ENCODE results near the gene SERINC3. TPM values are rescaled to one million over a fixed set of nuclear protein-coding genes. Genes with fewer than 3 reads are reported as not detected.

Gene SERINC3
- total and polyA plus RNA-seq, 2 donors (not counting 3 experiments of a cell fraction or from before 2014, with no cell fraction given), result 83.7 to 177 TPM

GRCh38 chr20:44552950-44553908, 31.4 kb upstream of the SERINC3 start:
- Histone ChIP-seq H3K9ac (replicated peaks; ENCODE audit: extremely low read depth, insufficient read depth, low read length) (peak overlapping the region; percentile 45), H3K4me1 (ENCODE audit: control insufficient read depth, extremely low read depth, insufficient read depth, low read length) (peaks cover 37% of the 10 kb centered on the region), H4K20me1 (replicated peaks; ENCODE audit: control insufficient read depth, extremely low read depth, insufficient read depth, low read length) (no peaks in the 10 kb centered on the region), H3K27me3 (ENCODE audit: control insufficient read depth in 2 of 2, insufficient read depth in 2 of 2, low read length in 2 of 2) (no peaks in the 10 kb centered on the region), H3K36me3 (ENCODE audit: control insufficient read depth in 2 of 2, extremely low read depth in 1 of 2, insufficient read depth in 2 of 2, low read length in 2 of 2) (no peaks in the 10 kb centered on the region), H3K9me1 (replicated peaks; ENCODE audit: control insufficient read depth, extremely low read depth, insufficient read depth, low read length) (no peaks in the 10 kb centered on the region), H3K4me2 (ENCODE audit: insufficient read depth, low read length) (peak overlapping the region; percentile 70), H3K9me3 (replicated peaks; ENCODE audit: control insufficient read depth, insufficient read depth, low read length) (no peaks in the 10 kb centered on the region), H3K27ac (ENCODE audit: insufficient read depth, low read depth, low read length) (peak overlapping the region; percentile 85), H3K4me3 (replicated peaks in 1 of 3; ENCODE audit: insufficient read depth in 1 of 3, low read depth in 1 of 3, low read length in 3 of 3) (no peak overlapping the region), H3K79me2 (ENCODE audit: control insufficient read depth, insufficient read depth, low read length) (peaks cover 23% of the 10 kb centered on the region), H2AFZ (ENCODE audit: low read depth, low read length) (peak overlapping the region; percentile 13)
- peak; percentile 67 for FAIRE-seq
- intact Hi-C loops (cut with micrococcal nuclease), result loop anchor here (1.0 to 2.0 kb wide), 4 partner anchors 20 to 45 kb away; partner anchors contain the start of gene PKIG
- peak; percentile 92 for DNase-seq (ENCODE audit: low read depth, low spot score)
- peak; percentile 75 for TF ChIP-seq GATA2 (IDR thresholded peaks at IDR 0.05; ENCODE audit: insufficient read depth, insufficient read length, low read depth, low read length)
- TF ChIP-seq, protein P1, sequence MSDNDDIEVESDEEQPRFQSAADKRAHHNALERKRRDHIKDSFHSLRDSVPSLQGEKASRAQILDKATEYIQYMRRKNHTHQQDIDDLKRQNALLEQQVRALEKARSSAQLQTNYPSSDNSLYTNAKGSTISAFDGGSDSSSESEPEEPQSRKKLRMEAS (IDR thresholded peaks at IDR 0.05; ENCODE audit: insufficient read depth, insufficient read length), result no peak
- peak; percentile 96 for TF ChIP-seq FOS (IDR thresholded peaks at IDR 0.05; ENCODE audit: borderline replicate concordance, insufficient read depth, low read length)
- no peak for TF ChIP-seq EZH2 (IDR thresholded peaks at IDR 0.05; ENCODE audit: borderline replicate concordance, low read depth, low read length, severe bottlenecking)
- TF ChIP-seq JUN (IDR thresholded peaks at IDR 0.05; ENCODE audit: borderline replicate concordance, insufficient read depth, insufficient read length, low read depth), result peak; percentile 86
- TF ChIP-seq POLR2AphosphoS5 (IDR thresholded peaks at IDR 0.05; ENCODE audit: insufficient read depth, low read depth, low read length), result no peak
- BruUV-seq (replicated peaks), result no TSS peak
- POLR2A ChIA-PET, result no interaction called here
- CTCF ChIA-PET, result interaction anchor here (1.1 to 2.3 kb wide), 8 partner anchors 10 to 33 kb away, joined by 3 to 16 read pairs (median 4); partner anchors contain the start of gene PKIG
- dilution Hi-C loops (cut with MboI; ENCODE audit: extremely low pct_ligation_motif_present, low sequenced_read_pairs), result no loop called here

Measured in endothelial cell of umbilical vein (primary cell).